ENCODE results near the gene HPS6. TPM values are rescaled to one million over a fixed set of nuclear protein-coding genes. Genes with fewer than 3 reads are reported as not detected.

HPS6 gene
- total RNA-seq, 4 donors from 2014 or later, result 24.1 to 36.2 (median 27.1) TPM

- no CpG with 5 or more reads among the region's 2 CpGs for WGBS, 2 donors (ENCODE audit: low coverage in 1 of 2)
- TF ChIP-seq POLR2A (IDR thresholded peaks at IDR 0.05) (no peak), EP300 (IDR thresholded peaks at IDR 0.05) (no peak), POLR2AphosphoS5 (IDR thresholded peaks at IDR 0.05) (no peak)
- TF ChIP-seq, protein P1, sequence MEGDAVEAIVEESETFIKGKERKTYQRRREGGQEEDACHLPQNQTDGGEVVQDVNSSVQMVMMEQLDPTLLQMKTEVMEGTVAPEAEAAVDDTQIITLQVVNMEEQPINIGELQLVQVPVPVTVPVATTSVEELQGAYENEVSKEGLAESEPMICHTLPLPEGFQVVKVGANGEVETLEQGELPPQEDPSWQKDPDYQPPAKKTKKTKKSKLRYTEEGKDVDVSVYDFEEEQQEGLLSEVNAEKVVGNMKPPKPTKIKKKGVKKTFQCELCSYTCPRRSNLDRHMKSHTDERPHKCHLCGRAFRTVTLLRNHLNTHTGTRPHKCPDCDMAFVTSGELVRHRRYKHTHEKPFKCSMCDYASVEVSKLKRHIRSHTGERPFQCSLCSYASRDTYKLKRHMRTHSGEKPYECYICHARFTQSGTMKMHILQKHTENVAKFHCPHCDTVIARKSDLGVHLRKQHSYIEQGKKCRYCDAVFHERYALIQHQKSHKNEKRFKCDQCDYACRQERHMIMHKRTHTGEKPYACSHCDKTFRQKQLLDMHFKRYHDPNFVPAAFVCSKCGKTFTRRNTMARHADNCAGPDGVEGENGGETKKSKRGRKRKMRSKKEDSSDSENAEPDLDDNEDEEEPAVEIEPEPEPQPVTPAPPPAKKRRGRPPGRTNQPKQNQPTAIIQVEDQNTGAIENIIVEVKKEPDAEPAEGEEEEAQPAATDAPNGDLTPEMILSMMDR (IDR thresholded peaks at IDR 0.05), result no peak
- Histone ChIP-seq H3K27ac (no peak overlapping the region), H3K27me3 (no peaks in the 10 kb centered on the region), H3K9me3 (no peaks in the 10 kb centered on the region), H3K4me3 (no peak overlapping the region), H3K4me1 (peaks cover 0 to 7% (median 0%) of the 10 kb centered on the region in 3 donors), H3K36me3 (peaks cover 0 to 56% of the 10 kb centered on the region in 2 donors)
- ATAC-seq, result no peak
Observed at GRCh38 chr10:102106998-102107397, 41.8 kb downstream of the HPS6 start.

- TF ChIP-seq, protein P1 (IDR thresholded peaks at IDR 0.05), result no peak
- TF ChIP-seq POLR2AphosphoS5 (IDR thresholded peaks at IDR 0.05) (no peak), POLR2A (IDR thresholded peaks at IDR 0.05) (no peak), EP300 (IDR thresholded peaks at IDR 0.05) (no peak)
- WGBS, 2 donors (ENCODE audit: low coverage in 1 of 2), result 80 to 85% methylated on average over 14 to 21 of the region's 24 CpGs
- no peak overlapping the region for H3K4me3 ChIP-seq
- H3K27ac ChIP-seq, result no peak overlapping the region
- no peaks in the 10 kb centered on the region for H3K27me3 ChIP-seq
- peaks cover 0 to 57% of the 10 kb centered on the region in 2 donors for H3K36me3 ChIP-seq
- no peaks in the 10 kb centered on the region for H3K9me3 ChIP-seq
- peaks cover 0 to 32% (median 19%) of the 10 kb centered on the region in 3 donors for H3K4me1 ChIP-seq
- no peak for ATAC-seq
Observed at GRCh38 chr10:102109166-102110116, 44.3 kb downstream of the HPS6 start.

GRCh38 chr10:102111276-102111675 is 46.1 kb downstream of the HPS6 start:
- peaks cover 4 to 50% (median 31%) of the 10 kb centered on the region in 3 donors for H3K4me1 ChIP-seq
- TF ChIP-seq, protein P1 (IDR thresholded peaks at IDR 0.05), result no peak
- TF ChIP-seq POLR2AphosphoS5 (IDR thresholded peaks at IDR 0.05) (no peak), POLR2A (IDR thresholded peaks at IDR 0.05) (no peak), EP300 (IDR thresholded peaks at IDR 0.05) (no peak)
- no peaks in the 10 kb centered on the region for H3K27me3 ChIP-seq
- no peak for ATAC-seq
- 84 to 89% methylated on average over 5 to 9 of the region's 12 CpGs for WGBS, 2 donors (ENCODE audit: low coverage in 1 of 2)
- H3K4me3 ChIP-seq, result no peak overlapping the region
- no peak overlapping the region for H3K27ac ChIP-seq
- H3K9me3 ChIP-seq, result no peaks in the 10 kb centered on the region
- H3K36me3 ChIP-seq, result peaks cover 0 to 57% of the 10 kb centered on the region in 2 donors

- H3K27ac ChIP-seq, result peak overlapping the region in 1 of 4 donors; percentile 14
- H3K4me1 ChIP-seq, result peaks cover 5 to 61% (median 40%) of the 10 kb centered on the region in 3 donors
- H3K9me3 ChIP-seq, result no peaks in the 10 kb centered on the region
- peaks cover 0 to 48% of the 10 kb centered on the region in 2 donors for H3K36me3 ChIP-seq
- no peak overlapping the region for H3K4me3 ChIP-seq
- no CpG with 5 or more reads among the region's 3 CpGs for WGBS, 2 donors (ENCODE audit: low coverage in 1 of 2)
- ATAC-seq, result no peak
- H3K27me3 ChIP-seq, result no peaks in the 10 kb centered on the region
- TF ChIP-seq POLR2A (IDR thresholded peaks at IDR 0.05) (no peak), POLR2AphosphoS5 (IDR thresholded peaks at IDR 0.05) (no peak), EP300 (IDR thresholded peaks at IDR 0.05) (no peak)
- TF ChIP-seq, protein P1 (IDR thresholded peaks at IDR 0.05), result no peak
Observed at GRCh38 chr10:102112210-102112817, 47.2 kb downstream of the HPS6 start.
